Activated CD8-positive, alpha-beta T cell treated with anti-CD3 and anti-CD28 coated beads for 36 hours (primary cell): ENCODE data around the gene PTPRB. TPM values are rescaled to one million over a fixed set of nuclear protein-coding genes. Genes with fewer than 3 reads are reported as not detected.
A peak's percentile ranks its signal among the peaks of the same experiment; 100 is the strongest.

Experiments
- ATAC-seq: fragments of 200-7000 bp; cut with Tn5 transposase; one replicate; pipeline ENCODE4 v1.10.0; 2021; ENCODE audit warnings: mild to moderate bottlenecking, moderate library complexity
- CTCF ChIA-PET: fragments of 350-600 bp; sonication (Branson Sonifier 250); formaldehyde crosslinking; loops from one replicate; lab custom pipeline; 2021; ENCODE audit warnings: antibody characterized with exemption; lab: Charles Lee
- POLR2A ChIA-PET: fragments of 350-600 bp; sonication (Branson Sonifier 250); formaldehyde crosslinking; loops from one replicate; lab custom pipeline; 2021; ENCODE audit warnings: antibody characterized with exemption; lab: Charles Lee
- DNase-seq: peaks from one replicate; pipeline ENCODE4 v3.0.0-alpha.2; 2020
- H3K27ac Mint-ChIP-seq: one replicate; pipeline ENCODE4 v1.8.0; 2021; ENCODE audit warnings: mild to moderate bottlenecking, mixed read lengths
- H3K27me3 Mint-ChIP-seq: one replicate; pipeline ENCODE4 v1.8.0; 2021; ENCODE audit warnings: mixed read lengths
- H3K36me3 Mint-ChIP-seq: one replicate; pipeline ENCODE4 v1.8.0; 2021; ENCODE audit warnings: low read depth, mixed read lengths
- H3K4me1 Mint-ChIP-seq: one replicate; pipeline ENCODE4 v1.8.0; 2021; ENCODE audit warnings: low read depth, mixed read lengths
- H3K4me3 Mint-ChIP-seq: one replicate; pipeline ENCODE4 v1.8.0; 2021; ENCODE audit warnings: mild to moderate bottlenecking, moderate library complexity, mixed read lengths
- H3K9me3 Mint-ChIP-seq: one replicate; pipeline ENCODE4 v1.8.0; 2021; ENCODE audit warnings: mixed read lengths
- intact Hi-C: fragments of 100-400 bp; cut with micrococcal nuclease; formaldehyde crosslinking; loops from one replicate; pipeline ENCODE4 v1.10.0; 2022
- total RNA-seq, 2 experiments: library from RNA; stranded (reverse); gene quantifications; one replicate each; pipeline ENCODE4 v1.2.3, GENCODE V29; 2021
- TF ChIP-seq, protein P1 (sequence below): fragments of 200-600 bp; IDR thresholded peaks from one replicate; pipeline ENCODE4 v1.8.0; 2022; ENCODE audit warnings: antibody characterized with exemption, mild to moderate bottlenecking

Gene PTPRB
- total RNA-seq, 2 experiments from 2014 or later: not detected

- no peak for DNase-seq
- ChIA-PET POLR2A (no interaction called here), CTCF (no interaction called here)
- Mint-ChIP-seq H3K27ac (no peak overlapping the region), H3K9me3 (no peaks in the 10 kb centered on the region), H3K36me3 (no peaks in the 10 kb centered on the region), H3K4me3 (no peak overlapping the region), H3K27me3 (peaks cover 26% of the 10 kb centered on the region), H3K4me1 (peaks cover 3% of the 10 kb centered on the region)
- no peak for ATAC-seq
- TF ChIP-seq, protein P1, sequence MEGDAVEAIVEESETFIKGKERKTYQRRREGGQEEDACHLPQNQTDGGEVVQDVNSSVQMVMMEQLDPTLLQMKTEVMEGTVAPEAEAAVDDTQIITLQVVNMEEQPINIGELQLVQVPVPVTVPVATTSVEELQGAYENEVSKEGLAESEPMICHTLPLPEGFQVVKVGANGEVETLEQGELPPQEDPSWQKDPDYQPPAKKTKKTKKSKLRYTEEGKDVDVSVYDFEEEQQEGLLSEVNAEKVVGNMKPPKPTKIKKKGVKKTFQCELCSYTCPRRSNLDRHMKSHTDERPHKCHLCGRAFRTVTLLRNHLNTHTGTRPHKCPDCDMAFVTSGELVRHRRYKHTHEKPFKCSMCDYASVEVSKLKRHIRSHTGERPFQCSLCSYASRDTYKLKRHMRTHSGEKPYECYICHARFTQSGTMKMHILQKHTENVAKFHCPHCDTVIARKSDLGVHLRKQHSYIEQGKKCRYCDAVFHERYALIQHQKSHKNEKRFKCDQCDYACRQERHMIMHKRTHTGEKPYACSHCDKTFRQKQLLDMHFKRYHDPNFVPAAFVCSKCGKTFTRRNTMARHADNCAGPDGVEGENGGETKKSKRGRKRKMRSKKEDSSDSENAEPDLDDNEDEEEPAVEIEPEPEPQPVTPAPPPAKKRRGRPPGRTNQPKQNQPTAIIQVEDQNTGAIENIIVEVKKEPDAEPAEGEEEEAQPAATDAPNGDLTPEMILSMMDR: no peak
- intact Hi-C loops: no loop called here
These were observed 21.9 kb downstream of the PTPRB start for GRCh38 chr12:70615174-70615866.

DNA sequence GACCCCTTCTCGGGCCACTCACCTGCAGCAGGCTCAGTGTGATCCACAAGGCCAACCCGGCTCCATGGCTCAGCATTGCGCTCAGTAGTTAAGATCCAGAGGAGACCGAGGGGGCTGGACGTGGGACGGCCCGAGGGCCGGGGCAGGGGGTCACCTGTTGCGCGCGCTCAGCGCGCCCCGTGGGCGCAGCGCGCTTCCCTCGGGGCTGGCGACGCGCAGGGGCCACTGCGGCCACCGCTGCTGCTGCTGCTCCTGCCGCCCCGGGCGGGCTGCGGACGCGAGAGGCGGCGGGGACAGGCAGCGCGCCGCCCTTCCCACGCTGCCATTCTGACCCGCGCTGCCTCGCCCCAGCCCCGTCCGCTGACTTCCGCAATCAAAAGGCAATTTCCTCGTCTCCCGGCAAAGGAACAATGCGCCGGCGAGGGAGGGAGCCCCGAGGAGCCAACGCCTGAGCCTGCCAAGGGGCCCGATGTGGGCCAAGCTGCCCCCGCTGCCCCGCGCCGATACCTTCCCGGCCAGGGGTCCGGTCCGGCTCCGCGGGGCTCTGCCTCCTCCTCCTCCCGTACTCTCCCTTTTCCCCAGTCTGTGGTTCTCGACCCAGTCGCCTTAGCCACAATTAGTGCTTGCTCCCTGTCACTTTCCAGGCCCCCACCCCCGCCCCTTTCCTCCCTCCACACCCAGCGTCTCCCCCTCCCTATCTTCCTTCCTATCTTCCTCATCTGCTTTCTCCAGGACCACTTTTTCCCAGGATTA, 27.3 kb downstream of the PTPRB start:
- intact Hi-C loops: no loop called here
- H3K27ac Mint-ChIP-seq: no peak overlapping the region
- CTCF ChIA-PET: no interaction called here
- H3K9me3 Mint-ChIP-seq: no peaks in the 10 kb centered on the region
- no peak overlapping the region for H3K4me3 Mint-ChIP-seq
- TF ChIP-seq, protein P1: no peak
- peaks cover 6% of the 10 kb centered on the region for H3K4me1 Mint-ChIP-seq
- ATAC-seq (peak; percentile 30), DNase-seq (peak; percentile 5)
- H3K27me3 Mint-ChIP-seq: peaks cover 46% of the 10 kb centered on the region
- POLR2A ChIA-PET: no interaction called here
- H3K36me3 Mint-ChIP-seq: no peaks in the 10 kb centered on the region

DNA sequence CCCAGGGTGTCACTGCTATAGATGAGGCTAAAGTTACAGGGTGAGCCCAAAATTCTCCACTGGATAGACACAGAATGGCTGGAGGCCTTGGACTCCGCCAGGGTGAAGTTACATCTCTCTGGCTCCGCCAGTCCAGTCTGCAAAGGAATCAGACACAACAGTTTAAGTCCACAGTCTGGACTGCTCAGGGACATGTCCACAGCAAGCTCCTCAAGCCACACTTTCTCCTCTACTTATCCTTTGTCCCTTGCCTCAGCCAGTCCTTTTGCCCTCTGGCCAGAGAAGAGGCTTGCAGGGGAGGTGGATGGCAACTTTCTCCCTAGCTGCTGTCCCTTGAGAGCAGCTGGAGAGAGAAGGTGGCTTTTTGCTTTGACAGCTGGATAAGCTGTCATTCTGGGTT, 28.0 kb downstream of the PTPRB start:
- no peak for ATAC-seq
- intact Hi-C loops: no loop called here
- H3K27ac Mint-ChIP-seq: no peak overlapping the region
- H3K9me3 Mint-ChIP-seq: no peaks in the 10 kb centered on the region
- TF ChIP-seq, protein P1: no peak
- ChIA-PET POLR2A (no interaction called here), CTCF (no interaction called here)
- peak overlapping the region; percentile 28 for H3K4me3 Mint-ChIP-seq
- no peaks in the 10 kb centered on the region for H3K36me3 Mint-ChIP-seq
- no peak for DNase-seq
- peaks cover 50% of the 10 kb centered on the region for H3K27me3 Mint-ChIP-seq
- peaks cover 6% of the 10 kb centered on the region for H3K4me1 Mint-ChIP-seq

GRCh38 chr12:70608184-70608583, 29.0 kb downstream of the PTPRB start:
- no peak overlapping the region for H3K4me3 Mint-ChIP-seq
- no peak for ATAC-seq
- no peaks in the 10 kb centered on the region for H3K9me3 Mint-ChIP-seq
- H3K27me3 Mint-ChIP-seq: peaks cover 43% of the 10 kb centered on the region
- no peak for DNase-seq
- H3K4me1 Mint-ChIP-seq: peaks cover 6% of the 10 kb centered on the region
- TF ChIP-seq, protein P1: no peak
- CTCF ChIA-PET: no interaction called here
- no peaks in the 10 kb centered on the region for H3K36me3 Mint-ChIP-seq
- POLR2A ChIA-PET: no interaction called here
- no peak overlapping the region for H3K27ac Mint-ChIP-seq
- intact Hi-C loops: no loop called here

- TF ChIP-seq, protein P1: no peak
- intact Hi-C loops: no loop called here
- Mint-ChIP-seq H3K9me3 (no peaks in the 10 kb centered on the region), H3K4me3 (no peak overlapping the region), H3K36me3 (no peaks in the 10 kb centered on the region), H3K27ac (no peak overlapping the region), H3K4me1 (peaks cover 6% of the 10 kb centered on the region), H3K27me3 (peaks cover 42% of the 10 kb centered on the region)
- CTCF ChIA-PET: no interaction called here
- DNase-seq (no peak), ATAC-seq (no peak)
- POLR2A ChIA-PET: no interaction called here
These were observed 30.1 kb downstream of the PTPRB start for GRCh38 chr12:70607107-70607506.
